ENCODE measurements around the gene SHROOM3. TPM values are rescaled to one million over a fixed set of nuclear protein-coding genes. Genes with fewer than 3 reads are reported as not detected.

Gene SHROOM3
- total RNA-seq, 1 experiment from 2014 or later, result 27.6 TPM

GRCh38 chr4:76830612-76830963 lies 395.6 kb downstream of the SHROOM3 start:
- H3K27ac ChIP-seq (ENCODE audit: insufficient read length, low read depth, low read length), result no peak overlapping the region
- Mint-ChIP-seq H3K4me3 (no peak overlapping the region), H3K27me3 (ENCODE audit: low read depth) (no peaks in the 10 kb centered on the region; the same call in none of the 2 replicates), H3K36me3 (ENCODE audit: insufficient read depth in 1 of 3, low read depth in 3 of 3) (no peaks in the 10 kb centered on the region), H3K4me1 (peaks cover 21 to 25% of the 10 kb centered on the region in 2 experiments), H3K27ac (no peak overlapping the region; a peak in 1 of 7 replicates), H3K9me3 (no peaks in the 10 kb centered on the region)
- DNase-seq, result no peak
- no peaks in the 10 kb centered on the region for H3K27me3 ChIP-seq (ENCODE audit: insufficient read depth, low read length)
- no peaks in the 10 kb centered on the region for H3K79me1 ChIP-seq (ENCODE audit: insufficient read depth, low read depth, low read length, poor library complexity, severe bottlenecking)
- no peak overlapping the region for H2BK120ac ChIP-seq (ENCODE audit: low read depth, low read length, poor library complexity, severe bottlenecking)
- H4K91ac ChIP-seq (ENCODE audit: insufficient read length, low read depth, low read length), result no peak overlapping the region
- no peak overlapping the region for H3K4me2 ChIP-seq (ENCODE audit: insufficient read depth, insufficient read length, low read length)
- no peak overlapping the region for H3K9ac ChIP-seq (ENCODE audit: extremely low read depth, insufficient read length, low read length)
- no peaks in the 10 kb centered on the region for H3K9me3 ChIP-seq (ENCODE audit: control insufficient read depth, low read depth, low read length)
- no peak overlapping the region for H2AFZ ChIP-seq (ENCODE audit: low read length)
- H2BK15ac ChIP-seq (ENCODE audit: low read depth, low read length), result no peak overlapping the region
- no peak overlapping the region for H3T11ph ChIP-seq (ENCODE audit: low read length)
- no peak overlapping the region for H3K23ac ChIP-seq (ENCODE audit: insufficient read length, low read depth, low read length)
- no peaks in the 10 kb centered on the region for H4K20me1 ChIP-seq (ENCODE audit: control insufficient read depth, insufficient read depth, insufficient read length)
- no peak for TF ChIP-seq CTCF (conservative IDR thresholded peaks at IDR 0.05)
- no peaks in the 10 kb centered on the region for H3K79me2 ChIP-seq (ENCODE audit: insufficient read depth, low read length)
- H3K4me1 ChIP-seq (ENCODE audit: insufficient read depth, low read length), result no peaks in the 10 kb centered on the region
- H3K4ac ChIP-seq (ENCODE audit: low read depth, low read length), result no peak overlapping the region
- peak overlapping the region; percentile 25; the same call in 1 of the 2 replicates for H3K14ac ChIP-seq (ENCODE audit: insufficient read depth, low read length)
- H2BK12ac ChIP-seq (ENCODE audit: insufficient read length, low read depth, low read length), result no peak overlapping the region
- no peak overlapping the region for H2BK5ac ChIP-seq (ENCODE audit: insufficient read length, low read length)
- no peak overlapping the region for H2BK20ac ChIP-seq (ENCODE audit: low read depth, low read length, poor library complexity, severe bottlenecking)
- no peak overlapping the region for H3K56ac ChIP-seq (ENCODE audit: insufficient read length, low read depth, low read length)
- no CpG with 5 or more reads among the region's 4 CpGs for WGBS (ENCODE audit: extremely low coverage, insufficient read length, low lambda C conversion rate)
- H4K5ac ChIP-seq (ENCODE audit: insufficient read length, low read depth, low read length), result no peak overlapping the region
- no peak overlapping the region for H4K8ac ChIP-seq (replicated peaks; ENCODE audit: insufficient read length, low read depth, low read length)
- H3K18ac ChIP-seq (ENCODE audit: insufficient read length, low read depth, low read length), result peak overlapping the region; percentile 23
- H2AK5ac ChIP-seq (ENCODE audit: insufficient read length, low read length), result no peak overlapping the region
- H3K23me2 ChIP-seq (ENCODE audit: insufficient read length, low read depth, low read length, poor library complexity, severe bottlenecking), result no peaks in the 10 kb centered on the region
